Fibroblast of peridontal ligament (primary cell): Measurements from ENCODE around the gene HSD17B7.
A peak's percentile ranks its signal among the peaks of the same experiment; 100 is the strongest.

ENCODE experiments used
- DNase-seq: peaks from one replicate; pipeline ENCODE4 v3.0.0-alpha.2; 2010; ENCODE audit errors: extremely low read depth

The HSD17B7 gene

DNA sequence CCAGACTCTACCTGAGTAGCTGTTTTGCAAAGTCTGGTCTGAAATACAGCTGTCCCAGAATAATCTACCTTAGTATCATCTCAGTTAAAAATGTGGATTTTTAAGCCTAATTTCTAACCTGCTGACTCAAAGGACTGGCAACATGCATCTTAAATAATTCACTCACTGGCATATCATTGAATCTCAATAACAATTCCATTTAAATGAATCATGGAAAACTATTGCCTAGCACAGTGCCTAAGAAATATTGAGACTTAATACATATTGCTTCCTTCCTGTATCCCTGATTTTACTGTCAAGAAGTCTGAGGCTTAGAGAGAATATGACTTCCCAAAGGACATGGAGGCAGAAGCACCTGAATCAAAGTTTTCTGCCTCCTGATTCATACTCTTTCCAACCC, 67.3 kb downstream of the HSD17B7 start:
- DNase-seq = peak; percentile 50

DNA sequence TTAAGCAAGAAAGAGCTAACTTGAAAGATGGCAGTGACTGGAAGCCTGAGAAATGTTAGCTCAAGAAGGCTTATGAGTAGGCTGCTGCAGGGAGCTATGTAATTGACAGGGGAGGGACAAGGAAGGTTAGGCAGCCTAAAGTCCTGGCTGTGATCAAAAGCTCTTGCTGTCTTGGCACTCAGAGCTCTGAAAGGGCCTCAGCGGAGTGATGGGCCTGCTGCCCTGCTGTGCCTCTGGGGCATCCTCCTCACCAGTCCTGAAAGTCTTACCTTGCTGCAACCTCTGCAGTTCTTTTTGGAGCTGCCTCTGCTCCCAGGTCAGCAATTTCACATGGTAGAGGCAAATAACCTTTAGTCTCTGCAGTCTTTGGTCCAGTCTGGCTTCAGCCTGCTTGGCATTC, 68.7 kb downstream of the HSD17B7 start:
- DNase-seq = no peak

DNA sequence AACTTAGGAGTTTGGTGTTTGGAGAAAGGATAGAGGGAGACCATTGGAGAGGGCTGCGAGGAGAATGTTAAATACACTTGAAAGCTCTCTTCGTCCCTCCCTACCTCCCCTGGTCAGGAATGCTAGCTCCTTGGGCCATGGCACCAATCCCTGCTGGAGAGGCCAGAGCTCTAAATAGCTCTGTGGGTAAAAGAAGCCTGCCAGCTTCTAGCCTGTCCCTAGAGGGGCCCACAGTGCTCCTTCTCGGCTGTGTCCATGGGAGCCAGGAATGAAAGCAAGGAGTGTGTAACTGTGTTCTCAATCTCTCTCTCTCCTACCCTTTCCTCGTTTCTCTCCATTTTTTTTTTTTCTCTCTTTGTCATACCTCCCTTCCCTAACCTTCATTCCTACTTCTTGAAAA, 70.6 kb downstream of the HSD17B7 start, which contains the start of gene CCDC190:
Gene CCDC190, minus strand, starts transcription at position 75 of the 400 bp plus-strand sequence. CDS start 1,529 bp downstream, outside the sequence.
- peak; percentile 79 for DNase-seq

DNA sequence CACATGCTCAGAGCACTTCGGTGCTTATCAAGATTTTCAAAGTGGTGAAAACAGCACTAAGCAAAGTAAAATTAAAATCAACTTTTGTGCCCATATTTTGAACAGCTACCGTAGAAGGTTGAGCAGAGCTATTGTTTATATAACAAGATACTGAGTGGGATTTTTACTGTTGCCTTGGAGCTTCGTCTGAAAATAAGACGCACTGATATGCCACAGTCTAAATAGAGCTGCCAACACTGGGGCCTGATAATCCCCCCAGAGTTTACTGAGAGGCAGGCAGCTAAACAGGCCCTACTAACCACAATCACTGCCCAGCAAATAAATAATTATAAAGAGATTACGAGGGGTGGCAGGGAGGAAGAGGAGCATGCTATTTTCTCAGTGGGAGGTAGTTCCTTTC, 71.1 kb downstream of the HSD17B7 start:
- DNase-seq = no peak
